Epithelial cell of prostate (primary cell): ENCODE results near the gene SLC15A1.
A peak's percentile ranks its signal among the peaks of the same experiment; 100 is the strongest.

Experiments
- DNase-seq: peaks from one replicate; pipeline ENCODE4 v3.0.0-alpha.2; 2011; ENCODE audit warnings: low read depth, low spot score
- H3K27ac ChIP-seq: fragments of 450-650 bp; 2 replicates; pipeline ENCODE4 v1.5.1; 2017; ENCODE audit warnings: mild to moderate bottlenecking

SLC15A1 gene

GRCh38 chr13:98782654-98783053 lies 30.2 kb upstream of the SLC15A1 start:
- peak; percentile 37 for DNase-seq
- no peak overlapping the region for H3K27ac ChIP-seq

GRCh38 chr13:98781905-98782304 lies 29.4 kb upstream of the SLC15A1 start:
- no peak for DNase-seq
- H3K27ac ChIP-seq, result no peak overlapping the region

GRCh38 chr13:98781470-98781869 lies 29.0 kb upstream of the SLC15A1 start:
- no peak for DNase-seq
- no peak overlapping the region for H3K27ac ChIP-seq

GRCh38 chr13:98781045-98781444 lies 28.6 kb upstream of the SLC15A1 start:
- no peak for DNase-seq
- H3K27ac ChIP-seq, result no peak overlapping the region

GRCh38 chr13:98780451-98780850 lies 28.0 kb upstream of the SLC15A1 start:
- no peak overlapping the region for H3K27ac ChIP-seq
- no peak for DNase-seq

- no peak overlapping the region for H3K27ac ChIP-seq
Observed at GRCh38 chr13:98779695-98780094, 27.2 kb upstream of the SLC15A1 start.

GRCh38 chr13:98778749-98779148 lies 26.3 kb upstream of the SLC15A1 start:
- no peak overlapping the region for H3K27ac ChIP-seq
- DNase-seq, result no peak

More at GRCh38 chr13:98779695-98780094, 27.2 kb upstream of the SLC15A1 start:
- DNase-seq, result no peak

- no peak overlapping the region for H3K27ac ChIP-seq
- DNase-seq, result no peak
Observed at GRCh38 chr13:98776644-98777043, 24.2 kb upstream of the SLC15A1 start.

- no peak overlapping the region for H3K27ac ChIP-seq
- DNase-seq, result peak; percentile 50
Observed at GRCh38 chr13:98775844-98776598, 23.5 kb upstream of the SLC15A1 start.

GRCh38 chr13:98775386-98775785 lies 22.9 kb upstream of the SLC15A1 start:
- no peak for DNase-seq

GRCh38 chr13:98774776-98775175 lies 22.3 kb upstream of the SLC15A1 start:
- no peak for DNase-seq
- no peak overlapping the region for H3K27ac ChIP-seq

More at GRCh38 chr13:98775386-98775785, 22.9 kb upstream of the SLC15A1 start:
- no peak overlapping the region for H3K27ac ChIP-seq

- no peak for DNase-seq
Observed at GRCh38 chr13:98773921-98774320, 21.4 kb upstream of the SLC15A1 start.

GRCh38 chr13:98772794-98773452 lies 20.5 kb upstream of the SLC15A1 start:
- DNase-seq, result no peak
- no peak overlapping the region for H3K27ac ChIP-seq

More at GRCh38 chr13:98773921-98774320, 21.4 kb upstream of the SLC15A1 start:
- H3K27ac ChIP-seq, result no peak overlapping the region

- no peak for DNase-seq
- H3K27ac ChIP-seq, result no peak overlapping the region
Observed at GRCh38 chr13:98771838-98772611, 19.6 kb upstream of the SLC15A1 start.

GRCh38 chr13:98769736-98770135 lies 17.3 kb upstream of the SLC15A1 start:
- H3K27ac ChIP-seq, result no peak overlapping the region
- DNase-seq, result no peak

GRCh38 chr13:98768522-98768921 lies 16.1 kb upstream of the SLC15A1 start:
- DNase-seq, result no peak
- H3K27ac ChIP-seq, result no peak overlapping the region

- DNase-seq, result no peak
- H3K27ac ChIP-seq, result no peak overlapping the region
Observed at GRCh38 chr13:98766697-98767096, 14.2 kb upstream of the SLC15A1 start.

- DNase-seq, result no peak
- no peak overlapping the region for H3K27ac ChIP-seq
Observed at GRCh38 chr13:98765996-98766519, 13.6 kb upstream of the SLC15A1 start.

- DNase-seq, result no peak
- H3K27ac ChIP-seq, result no peak overlapping the region
Observed at GRCh38 chr13:98761986-98762616, 9.6 kb upstream of the SLC15A1 start.
